K562 (cell line): ENCODE measurements around the gene PHACTR2. TPM values are rescaled to one million over a fixed set of nuclear protein-coding genes. Genes with fewer than 3 reads are reported as not detected.

Experiments used
- ZBTB40 ChIP-seq, 2 experiments: fragments of 450-650 bp in 1 of 2; sonication (generic) in 1 of 2; formaldehyde crosslinking in 1 of 2; IDR thresholded peaks; 2 replicates each; pipeline versions ENCODE4 v1.7.1 to v1.9.0; 2016 to 2022; ENCODE audit warnings: inconsistent platforms in 1 of 2, mild to moderate bottlenecking in 1 of 2, missing genetic modification reagents in 1 of 2
- polyA plus RNA-seq, 8 experiments: library from polyadenylated mRNA; depleted of rRNA in 4 of 8; stranded (reverse) in 5 of 8; unstranded in 3 of 8; fragments of >200 nt; fragmentation: Nextera tagmentation in 2 of 8; fragmentation: Illumina TruSeq in 1 of 8; extraction: Ambion mirVana in 2 of 8; extraction: Trizol in 1 of 8; gene quantifications; 2 replicates each; pipeline versions ENCODE4 v1.2.1 to v1.2.3, GENCODE V29; 2011 to 2014; ENCODE audit warnings: inconsistent platforms in 1 of 8, missing spikeins in 1 of 8
- total RNA-seq, 7 experiments: library from RNA; depleted of rRNA in 6 of 7; stranded (reverse); fragments of >200 nt in 6 of 7; fragmentation: Illumina TruSeq in 2 of 7; extraction: Trizol in 2 of 7; gene quantifications; 2 replicates each; pipeline versions ENCODE4 v1.2.1 to v1.2.3, GENCODE V29; 2011 to 2021; ENCODE audit warnings: low replicate concordance in 1 of 7

PHACTR2 gene
- total and polyA plus RNA-seq, 9 of the 15 experiments (the other 6 are each of a cell fraction or from before 2014, with no cell fraction given) = 5.3 to 52.5 (median 22.9) TPM

- TF ChIP-seq ZBTB40 (IDR thresholded peaks at IDR 0.05) (no peak), ZBTB40 (CRISPR knock-in tag; IDR thresholded peaks at IDR 0.05) (no peak)
- TF ChIP-seq, all 486 proteins: peak for 7
These were observed 164.7 kb downstream of the PHACTR2 start (continued) for GRCh38 chr6:143842461-143842901.
